Measurements from ENCODE around the gene MTUS2. TPM values are rescaled to one million over a fixed set of nuclear protein-coding genes. Genes with fewer than 3 reads are reported as not detected.
A peak's percentile ranks its signal among the peaks of the same experiment; 100 is the strongest.
"Not testable (repeated sequence)": the region's sequence is repeated elsewhere in the genome, so short reads cannot be mapped to it uniquely, and the experiment has no call there.

MTUS2 gene
- total RNA-seq, 1 experiment from 2014 or later = not detected

- no peak for DNase-seq (ENCODE audit: low read depth, low spot score)
- in situ Hi-C loops (cut with HindIII; ENCODE audit: low pct_unique_long_range_greater_than_20kb, low sequenced_read_pairs) = no loop called here
Measured at GRCh38 chr13:29339386-29340272, 519.5 kb downstream of the MTUS2 start.

- DNase-seq (ENCODE audit: low read depth, low spot score); in situ Hi-C loops (cut with HindIII; ENCODE audit: low pct_unique_long_range_greater_than_20kb, low sequenced_read_pairs): not testable (repeated sequence)
Measured at GRCh38 chr13:29345860-29346582, 525.9 kb downstream of the MTUS2 start.

- peak; percentile 40 for DNase-seq (ENCODE audit: low read depth, low spot score)
- in situ Hi-C loops (cut with HindIII; ENCODE audit: low pct_unique_long_range_greater_than_20kb, low sequenced_read_pairs) = no loop called here
Measured at GRCh38 chr13:29355029-29355428, 534.9 kb downstream of the MTUS2 start.

- DNase-seq (ENCODE audit: low read depth, low spot score) = no peak
- in situ Hi-C loops (cut with HindIII; ENCODE audit: low pct_unique_long_range_greater_than_20kb, low sequenced_read_pairs) = no loop called here
Measured at GRCh38 chr13:29359181-29359580, 539.0 kb downstream of the MTUS2 start.

- in situ Hi-C loops (cut with HindIII; ENCODE audit: low pct_unique_long_range_greater_than_20kb, low sequenced_read_pairs) = no loop called here
- DNase-seq (ENCODE audit: low read depth, low spot score) = peak; percentile 49
Measured at GRCh38 chr13:29361716-29362115, 541.6 kb downstream of the MTUS2 start.

- DNase-seq (ENCODE audit: low read depth, low spot score) = peak; percentile 75
- in situ Hi-C loops (cut with HindIII; ENCODE audit: low pct_unique_long_range_greater_than_20kb, low sequenced_read_pairs) = no loop called here
Measured at GRCh38 chr13:29362849-29363604, 542.9 kb downstream of the MTUS2 start.

GRCh38 chr13:29369060-29369743, 549.1 kb downstream of the MTUS2 start:
- in situ Hi-C loops (cut with HindIII; ENCODE audit: low pct_unique_long_range_greater_than_20kb, low sequenced_read_pairs) = no loop called here
- peak; percentile 72 for DNase-seq (ENCODE audit: low read depth, low spot score)

- no peak for DNase-seq (ENCODE audit: low read depth, low spot score)
- in situ Hi-C loops (cut with HindIII; ENCODE audit: low pct_unique_long_range_greater_than_20kb, low sequenced_read_pairs) = no loop called here
Measured at GRCh38 chr13:29379281-29379680, 559.1 kb downstream of the MTUS2 start.

- DNase-seq (ENCODE audit: low read depth, low spot score) = no peak
- in situ Hi-C loops (cut with HindIII; ENCODE audit: low pct_unique_long_range_greater_than_20kb, low sequenced_read_pairs) = no loop called here
Measured at GRCh38 chr13:29379865-29380264, 559.7 kb downstream of the MTUS2 start.

- DNase-seq (ENCODE audit: low read depth, low spot score) = no peak
- in situ Hi-C loops (cut with HindIII; ENCODE audit: low pct_unique_long_range_greater_than_20kb, low sequenced_read_pairs) = no loop called here
Measured at GRCh38 chr13:29382021-29382420, 561.9 kb downstream of the MTUS2 start.

- in situ Hi-C loops (cut with HindIII; ENCODE audit: low pct_unique_long_range_greater_than_20kb, low sequenced_read_pairs) = no loop called here
- DNase-seq (ENCODE audit: low read depth, low spot score) = no peak
Measured at GRCh38 chr13:29383476-29383875, 563.3 kb downstream of the MTUS2 start.

GRCh38 chr13:29384466-29384865, 564.3 kb downstream of the MTUS2 start:
- DNase-seq (ENCODE audit: low read depth, low spot score) = peak; percentile 11
- in situ Hi-C loops (cut with HindIII; ENCODE audit: low pct_unique_long_range_greater_than_20kb, low sequenced_read_pairs) = no loop called here

- in situ Hi-C loops (cut with HindIII; ENCODE audit: low pct_unique_long_range_greater_than_20kb, low sequenced_read_pairs) = no loop called here
- DNase-seq (ENCODE audit: low read depth, low spot score) = no peak
Measured at GRCh38 chr13:29384871-29385270, 564.7 kb downstream of the MTUS2 start.

GRCh38 chr13:29386246-29386645, 566.1 kb downstream of the MTUS2 start:
- in situ Hi-C loops (cut with HindIII; ENCODE audit: low pct_unique_long_range_greater_than_20kb, low sequenced_read_pairs) = no loop called here

GRCh38 chr13:29390598-29390997, 570.5 kb downstream of the MTUS2 start:
- DNase-seq (ENCODE audit: low read depth, low spot score); in situ Hi-C loops (cut with HindIII; ENCODE audit: low pct_unique_long_range_greater_than_20kb, low sequenced_read_pairs): not testable (repeated sequence)

More at GRCh38 chr13:29386246-29386645, 566.1 kb downstream of the MTUS2 start:
- no peak for DNase-seq (ENCODE audit: low read depth, low spot score)

GRCh38 chr13:29396446-29396845, 576.3 kb downstream of the MTUS2 start:
- DNase-seq (ENCODE audit: low read depth, low spot score) = no peak
- in situ Hi-C loops (cut with HindIII; ENCODE audit: low pct_unique_long_range_greater_than_20kb, low sequenced_read_pairs) = no loop called here

- DNase-seq (ENCODE audit: low read depth, low spot score) = no peak
- in situ Hi-C loops (cut with HindIII; ENCODE audit: low pct_unique_long_range_greater_than_20kb, low sequenced_read_pairs) = no loop called here
Measured at GRCh38 chr13:29397265-29397664, 577.1 kb downstream of the MTUS2 start.
